ENCODE measurements around the gene GOLGA6D. TPM values are rescaled to one million over a fixed set of nuclear protein-coding genes. Genes with fewer than 3 reads are reported as not detected.
"Not testable (repeated sequence)": the region's sequence is repeated elsewhere in the genome, so short reads cannot be mapped to it uniquely, and the experiment has no call there.

GOLGA6D gene
- total RNA-seq, 6 experiments from 2014 or later: 0.12 to 0.49 (median 0.27) TPM; not detected in 1

GRCh38 chr15:75313116-75313845, 30.6 kb downstream of the GOLGA6D start:
- H3K36me3 ChIP-seq: no peaks in the 10 kb centered on the region

GRCh38 chr15:75314552-75315290, 32.1 kb downstream of the GOLGA6D start:
- DNase-seq: no peak
- Histone ChIP-seq H3K27me3 (no peaks in the 10 kb centered on the region), H3K36me3 (no peaks in the 10 kb centered on the region), H3K4me3 (no peak overlapping the region), H3K4me1 (no peaks in the 10 kb centered on the region), H3K9me3 (no peaks in the 10 kb centered on the region), H3K27ac (no peak overlapping the region)
- no peak for ATAC-seq
- intact Hi-C loops (cut with DNase I): no loop called here
- WGBS (ENCODE audit: insufficient coverage, low coverage, low lambda C conversion rate, missing lambda C conversion rate): 60% methylated on average over 3 of the region's 5 CpGs
- no peak for TF ChIP-seq CTCF (IDR thresholded peaks at IDR 0.05)
- no peak for TF ChIP-seq POLR2A (IDR thresholded peaks at IDR 0.05)

More at GRCh38 chr15:75313116-75313845, 30.6 kb downstream of the GOLGA6D start:
- no peak for ATAC-seq
- Histone ChIP-seq H3K4me1 (no peaks in the 10 kb centered on the region), H3K27me3 (no peaks in the 10 kb centered on the region), H3K9me3 (no peaks in the 10 kb centered on the region), H3K4me3 (no peak overlapping the region), H3K27ac (no peak overlapping the region)
- TF ChIP-seq CTCF (IDR thresholded peaks at IDR 0.05): no peak
- TF ChIP-seq POLR2A (IDR thresholded peaks at IDR 0.05): no peak
- 71% methylated on average over 5 of the region's 13 CpGs for WGBS (ENCODE audit: insufficient coverage, low coverage, low lambda C conversion rate, missing lambda C conversion rate)
- intact Hi-C loops (cut with DNase I): no loop called here
- no peak for DNase-seq

- H3K27me3 ChIP-seq; H3K27ac ChIP-seq; intact Hi-C loops (cut with DNase I); H3K9me3 ChIP-seq; H3K4me1 ChIP-seq; H3K4me3 ChIP-seq; ATAC-seq; DNase-seq; H3K36me3 ChIP-seq: not testable (repeated sequence)
- WGBS (ENCODE audit: insufficient coverage, low coverage, low lambda C conversion rate, missing lambda C conversion rate): 73% methylated on average over 5 of the region's 5 CpGs
Measured at GRCh38 chr15:75319231-75319897, 36.7 kb downstream of the GOLGA6D start.

GRCh38 chr15:75321711-75322110, 39.1 kb downstream of the GOLGA6D start:
- Histone ChIP-seq H3K27me3 (no peaks in the 10 kb centered on the region), H3K27ac (no peak overlapping the region), H3K4me3 (no peak overlapping the region), H3K4me1 (no peaks in the 10 kb centered on the region), H3K36me3 (no peaks in the 10 kb centered on the region), H3K9me3 (no peaks in the 10 kb centered on the region)
- 82% methylated on average over 6 of the region's 6 CpGs for WGBS (ENCODE audit: insufficient coverage, low coverage, low lambda C conversion rate, missing lambda C conversion rate)
- no peak for ATAC-seq
- DNase-seq: no peak
- intact Hi-C loops (cut with DNase I): no loop called here
- TF ChIP-seq POLR2A (IDR thresholded peaks at IDR 0.05) (no peak), CTCF (IDR thresholded peaks at IDR 0.05) (no peak)

- no peak for ATAC-seq
- no peaks in the 10 kb centered on the region for H3K36me3 ChIP-seq
- DNase-seq: no peak
- H3K9me3 ChIP-seq: no peaks in the 10 kb centered on the region
- H3K4me1 ChIP-seq: no peaks in the 10 kb centered on the region
- no peak overlapping the region for H3K27ac ChIP-seq
- 89% methylated on average over 4 of the region's 4 CpGs for WGBS (ENCODE audit: insufficient coverage, low coverage, low lambda C conversion rate, missing lambda C conversion rate)
- TF ChIP-seq CTCF (IDR thresholded peaks at IDR 0.05): no peak
- TF ChIP-seq POLR2A (IDR thresholded peaks at IDR 0.05): no peak
- intact Hi-C loops (cut with DNase I): no loop called here
- no peak overlapping the region for H3K4me3 ChIP-seq
- H3K27me3 ChIP-seq: no peaks in the 10 kb centered on the region
Measured at GRCh38 chr15:75325922-75326321, 43.3 kb downstream of the GOLGA6D start.

Measured in right lobe of liver (tissue), 6 donors.